H1 (cell line): Measurements from ENCODE around the gene ADD1. TPM values are rescaled to one million over a fixed set of nuclear protein-coding genes. Genes with fewer than 3 reads are reported as not detected.

Experiments used
- CHD7 ChIP-seq: fragments of 300-600 bp; sonication (generic); IDR thresholded peaks from 2 replicates; pipeline ENCODE4 v1.7.1; 2012; ENCODE audit warnings: low read length, moderate library complexity, mild to moderate bottlenecking, inconsistent platforms; ENCODE audit not compliant: insufficient replicate concordance
- CREB1 ChIP-seq: IDR thresholded peaks from 2 replicates; pipeline ENCODE4 v1.6.1; 2012; ENCODE audit warnings: inconsistent platforms
- GABPA ChIP-seq: IDR thresholded peaks from 2 replicates; pipeline ENCODE4 v1.6.1; 2011; ENCODE audit warnings: mild to moderate bottlenecking, low read length, moderate library complexity, borderline replicate concordance; ENCODE audit not compliant: insufficient read depth
- POLR2A ChIP-seq, 2 experiments: IDR thresholded peaks; 1 replicate in 1 of 2; 2 replicates in 1 of 2; pipeline ENCODE4 v1.6.1; 2011; ENCODE audit warnings: low read depth in 2 of 2, low read length in 2 of 2, mild to moderate bottlenecking in 2 of 2; ENCODE audit errors: control extremely low read depth in 1 of 2
- POLR2AphosphoS5 ChIP-seq: IDR thresholded peaks from 2 replicates; pipeline ENCODE4 v1.6.1; 2011; ENCODE audit warnings: low read depth, low read length
- SAP30 ChIP-seq: fragments of 300-600 bp; sonication (generic); IDR thresholded peaks from 2 replicates; pipeline ENCODE4 v1.7.1; 2012; ENCODE audit warnings: low read length, moderate library complexity, mild to moderate bottlenecking, inconsistent platforms; ENCODE audit not compliant: insufficient read depth, insufficient replicate concordance
- SIX5 ChIP-seq: IDR thresholded peaks from 2 replicates; pipeline ENCODE4 v1.6.1; 2011; ENCODE audit warnings: mild to moderate bottlenecking, low read depth, low read length
- SRF ChIP-seq: IDR thresholded peaks from 2 replicates; pipeline ENCODE4 v1.6.1; 2011; ENCODE audit warnings: mild to moderate bottlenecking, low read depth, low read length, moderate library complexity
- polyA plus RNA-seq, 7 experiments: library from polyadenylated mRNA; depleted of rRNA in 3 of 7; stranded (reverse) in 5 of 7; unstranded in 2 of 7; fragments of >200 nt in 5 of 7; fragments of 200-250 nt in 2 of 7; gene quantifications; 1 replicate in 5 of 7; 2 replicates in 1 of 7; 4 replicates in 1 of 7; pipeline versions ENCODE4 v1.2.1 to v1.2.3, GENCODE V29; 2011 to 2013; ENCODE audit warnings: missing spikeins in 2 of 7, mixed read lengths in 2 of 7
- total RNA-seq: library from RNA; stranded (reverse); fragmentation: NEBNext Ultra II Directional; extraction: Animal tissue kit (Norgen Biotek cat#: 25700); gene quantifications from 2 replicates; pipeline ENCODE4 v1.2.1, GENCODE V29; 2021
- TF ChIP-seq, protein P1 (sequence below): IDR thresholded peaks from 2 replicates; pipeline ENCODE4 v1.6.1; 2012; ENCODE audit warnings: low read length, inconsistent platforms

The ADD1 gene
- total and polyA plus RNA-seq, 2 of the 8 experiments (the other 6 are each of a cell fraction or from before 2014, with no cell fraction given) = 113 to 143 TPM

DNA sequence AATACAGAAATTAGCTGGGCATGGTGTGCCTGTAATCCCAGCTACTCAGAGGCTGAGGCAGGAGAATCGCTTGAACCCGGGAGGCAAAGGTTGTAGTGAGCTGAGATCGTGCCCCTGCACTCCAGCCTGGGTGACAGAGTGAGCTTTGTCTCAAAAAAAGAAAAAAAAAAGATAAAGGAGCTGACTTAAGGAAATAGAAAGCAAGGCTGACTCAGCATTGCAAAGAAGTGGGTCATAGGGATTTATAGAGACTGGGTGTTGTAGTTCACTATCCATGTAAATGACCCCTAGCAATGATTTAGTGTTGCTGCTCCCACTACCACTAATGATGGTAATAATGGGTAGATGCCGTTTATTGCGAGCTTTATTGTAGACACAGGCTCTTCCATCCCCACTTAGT is 47.6 kb downstream of the ADD1 start (continued):
- TF ChIP-seq CHD7 (no peak), SIX5 (no peak), GABPA (no peak), CREB1 (no peak), POLR2A (IDR thresholded peaks at IDR 0.05; ENCODE audit: control extremely low read depth in 1 of 2, low read depth in 2 of 2, low read length in 2 of 2) (no peak), SRF (no peak), POLR2AphosphoS5 (no peak), SAP30 (no peak)
- TF ChIP-seq, protein P1, sequence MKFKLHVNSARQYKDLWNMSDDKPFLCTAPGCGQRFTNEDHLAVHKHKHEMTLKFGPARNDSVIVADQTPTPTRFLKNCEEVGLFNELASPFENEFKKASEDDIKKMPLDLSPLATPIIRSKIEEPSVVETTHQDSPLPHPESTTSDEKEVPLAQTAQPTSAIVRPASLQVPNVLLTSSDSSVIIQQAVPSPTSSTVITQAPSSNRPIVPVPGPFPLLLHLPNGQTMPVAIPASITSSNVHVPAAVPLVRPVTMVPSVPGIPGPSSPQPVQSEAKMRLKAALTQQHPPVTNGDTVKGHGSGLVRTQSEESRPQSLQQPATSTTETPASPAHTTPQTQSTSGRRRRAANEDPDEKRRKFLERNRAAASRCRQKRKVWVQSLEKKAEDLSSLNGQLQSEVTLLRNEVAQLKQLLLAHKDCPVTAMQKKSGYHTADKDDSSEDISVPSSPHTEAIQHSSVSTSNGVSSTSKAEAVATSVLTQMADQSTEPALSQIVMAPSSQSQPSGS = no peak
- TF ChIP-seq, all 59 proteins: peak for 0
